HCEC 1CT (cell line): ENCODE data around the gene PILRB.
"Not testable (repeated sequence)": the region's sequence is repeated elsewhere in the genome, so short reads cannot be mapped to it uniquely, and the experiment has no call there.

Experiments used
- DNase-seq: peaks from one replicate; pipeline ENCODE4 v3.0.0-alpha.2; 2017

PILRB gene

DNA sequence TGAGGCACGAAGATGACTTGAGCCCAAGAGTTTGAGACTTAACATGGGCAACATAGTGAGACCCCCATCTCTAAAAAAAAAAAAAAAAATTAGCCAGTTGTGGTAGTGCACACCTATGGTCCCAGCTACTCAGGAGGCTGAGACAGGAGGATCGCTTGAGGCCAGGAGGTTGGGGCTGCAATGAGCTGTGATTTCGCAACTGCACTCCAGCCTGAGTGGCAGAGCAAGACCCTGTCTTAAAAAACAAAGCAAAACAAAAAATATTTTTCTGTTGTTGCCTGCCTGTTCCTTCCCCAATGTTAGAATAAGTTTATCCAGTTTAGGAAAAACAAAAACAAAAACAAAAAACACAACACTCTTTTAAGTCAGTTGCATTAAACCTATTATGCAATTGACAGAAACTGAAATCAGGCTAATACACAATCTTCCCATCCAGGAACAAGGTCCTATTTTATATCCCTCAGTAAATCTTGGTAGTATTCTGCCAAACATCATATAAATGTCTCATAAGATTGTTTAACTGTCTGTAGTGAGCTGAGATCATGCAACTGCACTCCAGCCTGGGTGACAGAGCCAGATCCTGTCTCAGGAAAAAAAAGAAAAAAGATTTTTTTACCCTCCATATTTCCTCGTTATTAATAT, 20.3 kb downstream of the PILRB start:
- no peak for DNase-seq

DNA sequence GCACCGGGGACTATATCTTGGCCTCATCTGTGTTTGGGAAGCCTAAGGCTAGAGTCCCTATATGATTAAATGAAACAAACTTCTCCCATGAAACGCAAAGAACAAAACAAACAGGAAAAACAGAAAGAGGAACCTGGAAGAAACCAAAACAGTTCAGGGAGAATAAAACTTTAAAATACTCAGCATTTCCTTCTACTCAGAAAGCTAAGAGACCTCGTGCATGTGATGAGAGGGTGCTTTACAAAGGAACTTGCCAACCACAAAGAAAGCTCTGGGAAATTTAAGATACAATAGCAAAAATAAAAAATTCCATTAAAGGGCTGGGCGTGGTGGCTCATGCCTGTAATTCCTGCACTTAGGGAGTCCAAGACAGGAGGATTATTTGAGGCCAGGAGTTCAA, 22.3 kb downstream of the PILRB start:
- no peak for DNase-seq

DNA sequence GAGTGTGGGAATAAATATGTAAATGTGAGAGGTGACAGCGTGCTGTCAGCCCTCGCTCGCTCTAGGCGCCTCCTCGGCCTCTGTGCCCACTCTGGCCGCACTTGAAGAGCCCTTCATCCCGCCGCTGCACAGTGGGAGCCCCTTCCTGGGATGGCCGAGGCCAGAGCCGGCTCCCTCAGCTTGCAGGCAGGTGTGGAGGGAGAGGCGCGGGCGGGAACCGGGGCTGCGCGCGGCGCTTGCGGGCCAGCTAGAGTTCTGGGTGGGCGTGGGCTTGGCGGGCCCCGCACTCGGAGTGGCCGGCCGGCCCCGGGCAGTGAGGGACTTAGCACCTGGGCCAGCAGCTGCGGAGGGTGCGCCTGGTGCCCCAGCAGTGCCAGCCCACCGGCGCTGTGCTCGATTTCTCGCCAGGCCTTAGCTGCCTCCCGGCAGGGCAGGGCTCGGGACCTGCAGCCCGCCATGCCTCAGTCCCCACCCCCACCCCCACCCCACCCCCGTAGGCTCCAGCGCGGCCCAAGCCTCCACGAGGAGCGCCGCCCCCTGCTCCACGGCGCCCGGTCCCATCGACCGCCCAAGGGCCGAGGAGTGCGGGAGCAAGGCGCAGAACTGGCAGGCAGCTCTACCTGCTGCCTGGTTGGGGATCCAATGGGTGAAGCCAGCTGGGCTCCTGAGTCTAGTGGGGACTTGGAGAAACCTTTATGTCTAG, 23.8 kb downstream of the PILRB start:
- DNase-seq, result not testable (repeated sequence)

DNA sequence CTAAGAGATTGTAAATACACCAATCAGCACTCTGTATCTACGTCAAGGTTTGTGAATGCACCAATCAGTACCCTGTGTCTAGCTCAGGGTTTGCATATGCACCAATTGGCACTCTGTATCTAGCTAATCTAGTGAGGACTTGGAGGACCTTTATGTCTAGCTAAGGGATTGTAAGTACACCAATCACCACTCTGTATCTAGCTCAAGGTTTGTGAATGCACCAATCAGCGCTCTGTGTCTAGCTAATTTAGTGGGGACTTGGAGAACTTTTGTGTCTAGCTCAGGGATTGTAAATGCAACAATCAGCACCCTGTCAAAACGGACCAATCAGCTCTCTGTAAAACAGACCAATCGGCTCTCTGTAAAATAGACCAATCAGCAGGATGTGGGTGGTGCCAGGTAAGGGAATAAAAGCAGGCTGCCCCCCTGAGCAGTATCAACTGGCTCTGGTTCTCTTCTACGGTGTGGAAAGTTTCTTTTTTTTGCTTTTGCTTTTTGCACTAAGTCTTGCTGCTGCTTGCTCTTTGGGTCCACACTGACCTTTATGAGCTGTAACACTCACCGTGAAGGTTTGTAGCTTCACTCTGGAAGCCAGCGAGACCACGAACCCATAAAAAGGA, 24.4 kb downstream of the PILRB start:
- not testable (repeated sequence) for DNase-seq

DNA sequence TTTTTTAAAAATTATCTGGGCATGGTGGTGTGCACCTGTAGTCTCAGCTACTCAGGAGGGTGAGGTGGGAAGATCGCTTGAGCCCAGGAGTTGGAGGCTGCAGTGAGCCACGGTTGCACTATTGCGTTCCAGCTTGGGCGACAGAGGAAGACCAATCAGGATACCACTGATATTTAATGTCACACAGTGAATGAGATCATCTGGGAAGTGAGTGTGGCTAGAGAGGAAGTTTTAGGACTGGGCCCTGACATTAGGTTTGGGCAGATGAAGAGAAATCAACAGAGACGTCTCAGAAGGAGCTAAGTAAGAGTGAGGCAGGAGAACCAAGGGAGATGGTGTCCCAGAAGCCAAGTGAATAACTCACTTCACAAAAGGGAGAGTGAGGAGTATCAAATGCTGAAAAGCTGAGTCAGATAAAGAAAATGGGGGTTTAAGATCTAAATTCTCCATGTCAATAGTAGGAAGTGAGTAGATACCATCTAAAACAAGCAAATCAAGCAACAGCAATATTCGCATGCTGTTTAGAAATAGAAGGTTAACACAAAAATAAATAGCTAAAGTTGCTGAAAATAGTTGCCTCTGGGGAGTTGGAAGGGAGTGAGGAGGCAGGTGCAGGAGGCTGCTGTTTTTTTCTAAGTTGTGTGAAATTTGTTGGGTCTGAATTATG, 26.8 kb downstream of the PILRB start:
- no peak for DNase-seq

DNA sequence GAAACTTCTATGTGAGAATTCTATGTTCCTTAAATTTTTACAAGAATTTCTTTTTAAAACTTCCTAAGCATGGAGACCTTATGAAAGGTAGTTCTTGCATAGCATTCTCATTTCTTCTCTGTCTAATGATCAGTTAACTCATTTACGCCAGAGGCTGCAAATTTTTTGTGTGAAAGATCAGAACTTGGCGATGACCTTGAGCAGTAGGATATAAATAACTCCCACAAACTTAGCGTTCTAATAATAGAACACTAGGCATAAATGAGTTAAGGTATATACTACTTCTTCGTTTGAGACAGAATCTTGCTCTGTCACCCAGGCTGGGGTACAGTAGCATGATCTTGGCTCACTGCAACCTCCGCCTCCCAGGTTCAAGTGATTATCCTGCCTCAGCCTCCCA, 29.0 kb downstream of the PILRB start:
- DNase-seq, result no peak

DNA sequence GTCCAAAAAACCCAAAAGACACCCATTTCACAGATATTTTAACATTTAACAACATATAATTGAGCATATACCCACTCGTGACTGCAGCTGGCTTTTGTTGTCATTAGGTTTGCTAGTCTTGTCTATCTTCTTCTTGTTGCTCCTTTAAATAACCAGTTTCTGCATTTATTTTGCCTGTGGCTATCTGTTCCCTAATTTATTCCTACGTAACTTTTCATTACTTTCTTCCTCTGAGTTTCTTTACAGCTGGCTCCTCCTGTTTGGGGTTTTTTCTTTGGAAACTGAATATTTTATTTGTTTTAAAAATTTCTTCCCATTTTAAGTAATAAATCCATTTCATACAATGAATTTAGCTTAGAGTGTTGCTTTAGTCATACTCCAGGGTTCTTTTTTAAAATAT, 29.8 kb downstream of the PILRB start:
- DNase-seq, result no peak

DNA sequence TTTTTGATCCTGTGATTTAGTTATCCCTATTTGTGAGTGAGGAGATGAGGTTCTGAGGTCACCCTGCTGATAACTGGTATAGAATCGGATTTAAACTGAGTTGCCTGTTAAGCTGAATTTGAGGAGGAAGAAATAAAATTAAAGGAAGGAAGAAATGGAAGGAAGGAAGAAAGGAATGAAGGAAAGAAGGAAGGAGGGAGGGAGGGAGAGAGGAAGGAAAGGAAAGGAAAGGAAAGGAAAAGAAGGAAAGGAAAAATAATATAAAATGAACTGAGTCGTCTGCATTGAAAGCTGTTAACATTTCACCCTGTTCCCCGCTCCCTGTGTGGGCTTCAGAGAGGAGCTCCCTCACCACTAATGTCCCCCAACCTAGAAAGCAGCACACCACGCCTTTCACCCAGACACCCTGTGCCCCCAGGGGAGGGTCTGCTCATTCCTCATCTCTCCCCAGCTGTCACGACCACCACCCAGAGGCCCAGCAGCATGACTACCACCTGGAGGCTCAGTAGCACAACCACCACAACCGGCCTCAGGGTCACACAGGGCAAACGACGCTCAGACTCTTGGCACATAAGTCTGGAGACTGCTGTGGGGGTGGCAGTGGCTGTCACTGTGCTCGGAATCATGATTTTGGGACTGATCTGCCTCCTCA, 31.6 kb downstream of the PILRB start:
- no peak for DNase-seq

DNA sequence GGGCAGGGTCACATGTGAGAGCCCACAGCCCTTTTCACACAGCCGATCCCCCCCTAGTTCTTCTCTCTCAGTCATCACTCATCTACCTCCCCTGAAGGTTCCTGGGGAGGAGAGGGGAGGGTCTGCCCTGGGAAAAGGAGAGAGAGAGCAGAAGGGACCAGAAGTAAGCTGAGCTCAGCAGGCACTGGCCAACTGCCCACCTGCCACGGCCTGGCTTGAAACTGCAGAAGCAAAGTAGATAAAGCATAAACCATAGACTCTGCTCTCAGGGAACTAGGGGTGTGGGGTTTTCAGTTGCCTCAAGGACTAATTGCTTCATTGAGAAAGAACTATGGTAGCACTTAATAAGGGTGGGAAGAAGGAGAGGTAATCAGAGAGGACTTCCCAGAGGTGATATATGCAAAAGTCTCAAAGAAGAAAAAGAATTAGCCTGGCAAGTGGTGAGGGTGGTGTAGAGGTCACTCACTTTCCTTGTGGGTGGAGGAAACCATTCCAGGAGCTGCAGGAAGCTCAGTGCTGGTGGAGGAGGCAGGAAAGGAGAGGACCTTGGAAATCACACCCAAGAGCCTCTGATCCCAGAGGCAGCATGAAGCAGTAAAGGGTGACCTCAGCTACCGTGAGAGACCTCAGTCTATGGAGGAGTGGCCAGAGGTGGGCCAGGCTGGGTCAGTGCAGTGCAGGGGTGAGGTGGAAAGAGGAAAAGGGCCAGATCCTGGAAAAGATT, 32.5 kb downstream of the PILRB start:
- DNase-seq, result no peak

DNA sequence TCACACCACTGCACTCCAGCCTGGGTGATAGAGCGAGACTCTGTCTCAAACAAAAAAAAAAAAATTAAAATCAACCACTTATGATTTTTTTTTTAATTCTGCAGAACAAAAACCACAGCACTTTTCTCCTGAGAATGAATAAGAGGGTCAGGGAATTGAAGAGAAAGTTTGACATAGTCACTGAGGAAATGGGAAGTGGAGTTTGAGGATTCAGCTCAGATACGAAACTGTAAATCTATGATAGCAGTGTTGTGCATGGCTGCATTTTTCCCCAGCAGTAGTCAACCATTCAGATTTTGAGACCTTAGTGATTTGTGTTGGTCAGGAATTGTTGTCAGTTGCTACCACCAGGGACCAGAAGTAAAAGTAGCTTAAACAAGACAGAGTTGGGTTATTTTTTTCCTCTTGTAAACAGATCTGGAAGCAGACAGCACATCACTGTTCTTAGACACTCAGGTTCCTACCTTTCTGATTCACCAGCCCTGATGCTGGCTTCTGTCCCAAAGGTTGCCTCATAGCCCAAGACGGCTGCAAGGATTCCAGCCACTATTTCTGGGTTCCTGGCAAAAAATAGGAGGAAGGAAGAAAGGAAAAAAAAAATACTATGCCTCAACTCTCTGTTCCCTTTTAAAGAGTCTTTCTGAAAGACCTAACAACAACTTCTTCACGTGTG, 35.5 kb downstream of the PILRB start:
- DNase-seq, result no peak

DNA sequence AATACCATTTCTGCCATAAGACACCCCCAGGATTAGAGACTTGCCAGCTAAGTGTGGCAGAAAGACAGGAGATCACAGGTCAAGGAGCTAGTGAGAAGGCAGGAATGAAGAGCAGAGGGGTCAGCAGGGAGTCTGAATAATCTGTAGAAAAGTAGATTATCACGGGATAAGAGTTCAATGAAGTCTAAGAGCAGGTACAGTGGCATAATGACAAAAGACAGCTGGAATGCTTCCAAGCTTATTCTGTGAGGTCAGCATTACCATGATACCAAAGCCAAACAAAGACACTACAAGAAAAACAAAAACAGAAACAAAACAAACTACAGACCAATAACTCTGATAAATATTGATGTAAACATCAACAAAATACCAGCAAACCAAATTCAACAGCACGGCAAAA, 36.2 kb downstream of the PILRB start:
- no peak for DNase-seq

DNA sequence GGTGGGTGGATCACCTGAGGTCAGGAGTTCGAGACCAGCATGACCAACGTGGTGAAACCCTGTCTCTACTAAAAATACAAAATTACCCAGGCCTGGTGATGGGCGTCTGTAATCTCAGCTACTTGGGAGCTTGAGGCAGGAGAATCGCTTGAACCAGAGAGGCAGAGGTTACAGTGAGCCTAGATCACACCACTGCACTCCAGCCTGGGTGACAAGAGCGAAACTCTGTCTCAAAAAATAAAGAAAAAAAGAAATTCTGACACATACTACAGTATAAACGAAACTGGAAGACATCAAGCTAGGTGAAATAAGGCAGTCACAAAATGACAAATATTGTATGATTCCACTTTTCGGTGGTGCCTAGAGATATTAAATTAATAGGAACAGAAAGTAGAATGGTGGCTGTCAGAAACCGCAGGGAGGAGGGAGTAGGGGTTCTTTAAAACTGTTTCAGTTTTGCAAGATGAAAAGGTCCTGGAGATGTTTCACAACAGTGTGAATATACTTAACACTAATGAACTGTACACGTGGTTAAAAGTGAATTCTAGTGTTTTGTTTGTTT, 38.6 kb downstream of the PILRB start:
- no peak for DNase-seq

DNA sequence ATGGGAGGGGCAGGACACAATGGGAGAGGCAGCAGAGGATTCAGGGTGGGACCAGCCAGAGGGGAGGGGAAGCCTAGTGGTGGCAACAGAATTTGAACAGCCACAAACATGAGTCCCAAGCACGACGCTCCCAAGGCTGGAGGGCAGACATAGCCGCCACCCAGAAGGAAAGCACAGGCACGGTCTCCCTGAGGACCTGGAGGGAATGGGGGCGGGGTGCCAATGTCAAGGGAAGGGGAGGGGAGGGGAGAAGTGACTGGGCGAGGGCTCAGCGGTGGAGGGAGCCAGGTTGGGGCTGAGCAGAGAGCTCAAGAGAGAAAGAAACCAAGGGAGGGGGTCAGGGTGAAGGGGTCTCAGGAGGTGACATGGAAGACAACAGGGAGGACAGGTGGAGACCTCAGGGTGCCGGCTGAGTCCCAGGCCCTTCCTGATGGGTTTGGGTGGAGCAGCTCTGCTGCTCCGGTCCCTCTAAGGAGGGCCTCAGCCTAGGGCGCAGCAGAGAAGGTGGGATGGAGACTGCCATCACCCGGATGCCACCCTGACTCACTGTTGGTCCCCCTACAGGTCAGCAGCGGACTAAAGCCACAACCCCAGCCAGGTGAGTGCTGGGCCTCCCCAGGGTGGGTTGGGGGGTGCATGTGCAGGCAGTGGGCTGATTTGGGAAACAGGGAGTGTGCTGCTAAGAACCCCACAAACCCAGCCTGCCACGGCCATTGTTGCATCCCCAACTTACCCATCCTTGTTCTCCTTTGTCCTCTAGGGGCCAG, 39.6 kb downstream of the PILRB start:
- no peak for DNase-seq

DNA sequence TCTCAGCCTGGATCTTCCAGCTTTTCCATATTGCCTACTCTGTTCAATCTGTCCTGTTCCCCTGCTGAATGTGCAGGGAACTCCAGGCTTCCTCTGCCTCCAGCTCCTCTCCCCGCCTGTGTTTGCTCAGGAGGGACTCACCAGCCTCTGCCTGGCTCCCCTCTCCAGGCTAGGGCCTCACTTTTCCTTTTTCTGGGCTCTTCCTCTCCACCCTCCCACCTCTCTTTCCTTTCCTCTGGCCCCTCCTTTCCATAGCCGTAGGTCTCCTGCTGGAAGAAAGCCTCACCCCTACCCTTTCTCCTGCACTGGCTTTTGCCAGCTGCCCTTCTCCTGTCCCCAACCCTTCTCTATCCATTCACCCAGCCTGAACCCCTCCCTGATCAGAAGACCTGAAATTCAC, 40.3 kb downstream of the PILRB start:
- DNase-seq, result no peak

DNA sequence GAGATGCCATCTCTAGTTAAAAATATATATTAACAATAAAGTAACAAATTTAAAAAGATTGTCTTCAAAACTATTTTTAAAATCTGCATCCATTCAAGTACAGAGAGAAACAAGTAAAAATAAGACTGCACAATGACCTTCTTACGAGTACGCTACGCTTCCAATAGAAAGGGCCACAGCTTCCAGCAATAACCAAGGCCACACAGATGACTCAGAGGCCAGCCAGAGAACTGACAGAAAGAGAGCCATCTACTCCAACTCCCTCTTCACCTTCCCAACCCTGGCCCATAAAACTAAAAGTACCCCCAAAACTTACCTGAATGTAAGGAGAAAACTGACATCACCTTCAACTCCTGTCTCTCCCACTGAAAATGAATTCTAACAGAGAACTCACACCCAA, 42.1 kb downstream of the PILRB start:
- no peak for DNase-seq

DNA sequence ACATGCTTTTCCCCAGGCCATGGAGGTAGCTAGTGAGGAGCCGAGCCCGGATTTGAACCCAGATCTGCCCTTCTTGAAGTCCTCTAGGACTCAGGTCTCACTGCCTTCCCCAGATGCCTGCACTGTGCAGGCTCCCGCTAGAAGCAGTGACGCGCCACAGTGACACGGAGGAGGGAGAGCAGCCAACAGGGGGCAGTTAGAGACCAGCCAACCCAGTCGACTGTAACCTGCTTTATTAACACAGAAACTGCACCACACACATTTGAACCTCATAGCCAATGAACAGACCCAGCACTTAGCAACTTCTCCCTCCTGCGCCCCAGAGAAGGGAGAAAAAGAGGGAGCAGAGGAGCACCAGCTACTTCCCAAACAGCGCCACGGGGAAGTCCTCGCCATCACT, 42.7 kb downstream of the PILRB start:
- DNase-seq, result no peak

DNA sequence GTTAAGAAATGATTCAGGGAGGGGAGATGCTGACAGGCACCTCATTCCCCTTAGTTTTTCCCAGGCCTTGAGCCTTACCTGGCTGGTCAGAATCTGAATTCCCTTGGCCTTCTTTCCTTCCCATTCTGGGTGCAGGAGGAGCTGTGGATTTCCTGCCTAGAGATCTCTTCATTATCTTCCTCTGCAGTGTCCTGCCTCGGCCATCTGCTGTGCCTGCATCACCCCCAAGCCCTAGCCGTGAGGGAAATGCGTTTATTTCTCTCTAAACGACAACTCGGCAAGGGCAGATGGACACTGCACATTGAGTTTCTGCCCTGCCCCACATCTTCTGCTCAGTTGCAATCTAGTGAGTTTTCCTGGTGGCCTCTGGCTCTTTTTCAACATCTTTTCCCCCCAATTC, 43.9 kb downstream of the PILRB start:
- no peak for DNase-seq

DNA sequence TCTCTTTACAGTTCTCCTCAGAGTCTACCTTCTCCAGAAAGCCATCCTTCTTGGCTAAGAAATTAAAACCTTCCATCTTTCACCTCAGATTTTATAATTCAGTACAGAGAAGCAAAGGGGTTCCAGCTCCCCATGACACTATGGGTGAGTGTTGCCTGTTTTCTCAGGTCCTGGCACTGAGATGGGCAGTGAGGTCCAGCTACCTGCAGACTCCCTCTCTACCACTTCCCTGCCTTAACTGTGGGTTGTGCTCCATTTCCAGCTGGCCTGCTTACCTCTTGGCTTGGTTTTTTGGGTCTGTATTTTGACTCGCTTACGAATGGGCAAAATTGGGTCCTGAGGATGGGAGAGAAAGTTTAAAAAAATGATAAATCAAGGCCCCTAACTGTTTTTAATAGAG, 44.3 kb downstream of the PILRB start:
- no peak for DNase-seq

DNA sequence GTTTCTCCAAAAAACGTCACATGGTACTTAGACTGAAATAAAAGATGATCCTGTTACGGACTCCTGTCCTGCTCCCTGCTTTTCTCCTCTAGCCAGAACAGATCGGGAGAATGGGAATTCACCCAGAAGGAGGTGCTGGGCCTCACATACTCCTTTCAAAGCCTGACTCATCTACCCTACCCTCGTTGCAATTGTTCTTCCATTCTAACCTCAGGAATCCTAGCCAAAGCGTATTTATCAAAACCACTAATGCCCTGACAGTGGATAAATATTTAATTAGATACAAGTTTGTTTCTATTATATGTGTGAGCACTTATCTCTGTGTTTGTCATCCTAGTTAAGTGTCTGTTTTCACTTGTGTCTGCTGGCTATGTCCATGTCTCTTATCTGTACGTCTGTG, 48.9 kb downstream of the PILRB start:
- DNase-seq, result peak; percentile 44

DNA sequence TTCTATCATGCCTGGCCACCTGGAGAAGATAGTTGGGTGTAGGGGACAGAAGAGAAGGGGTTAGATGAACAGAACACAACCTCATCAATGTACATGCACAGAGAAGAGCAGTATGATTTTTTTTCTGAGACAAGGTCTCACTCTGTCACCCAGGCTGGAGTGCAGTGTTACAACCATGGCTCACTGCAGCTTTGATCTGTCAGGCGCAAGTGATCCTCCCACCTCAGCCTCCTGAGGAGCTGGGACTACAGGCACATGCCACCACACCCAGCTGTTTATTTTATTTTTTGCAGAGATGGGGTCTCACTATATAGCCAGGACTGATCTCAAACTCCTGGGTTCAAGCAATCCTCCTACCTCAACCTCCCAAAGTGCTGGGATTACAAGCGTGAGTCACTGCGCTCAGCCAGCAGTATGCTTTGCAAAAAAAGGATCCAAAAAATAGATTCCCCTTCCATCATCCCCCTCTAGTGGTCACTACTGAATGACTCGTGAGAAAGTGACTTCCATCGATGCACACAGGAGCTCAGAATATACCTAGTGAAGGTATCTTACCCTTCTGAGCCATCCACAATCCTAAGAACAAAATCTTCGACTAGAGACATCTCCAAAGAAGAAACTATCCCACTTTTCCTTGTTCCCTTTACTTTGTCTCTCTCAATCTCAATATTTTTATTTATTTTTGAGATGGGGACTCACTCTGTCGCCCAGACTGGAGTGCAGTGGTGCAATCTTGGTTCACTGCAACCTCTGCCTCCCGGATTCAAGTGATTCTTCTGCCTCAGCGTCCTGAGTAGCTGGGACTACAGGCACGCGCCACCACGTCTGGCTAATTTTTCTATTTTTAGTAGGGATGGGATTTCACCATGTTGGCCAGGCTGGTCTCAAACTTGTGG, 49.6 kb downstream of the PILRB start:
- peak; percentile 71 for DNase-seq
